Camera-type eye (tissue), 1 donor: ENCODE results near the gene WFDC6. TPM values are rescaled to one million over a fixed set of nuclear protein-coding genes. Genes with fewer than 3 reads are reported as not detected.

Experiments
- total RNA-seq: library from RNA; depleted of rRNA; stranded (reverse); fragments of >200 nt; gene quantifications from one replicate; pipeline ENCODE4 v1.2.3, GENCODE V29; 2014

Gene WFDC6
- total RNA-seq: not detected

DNA sequence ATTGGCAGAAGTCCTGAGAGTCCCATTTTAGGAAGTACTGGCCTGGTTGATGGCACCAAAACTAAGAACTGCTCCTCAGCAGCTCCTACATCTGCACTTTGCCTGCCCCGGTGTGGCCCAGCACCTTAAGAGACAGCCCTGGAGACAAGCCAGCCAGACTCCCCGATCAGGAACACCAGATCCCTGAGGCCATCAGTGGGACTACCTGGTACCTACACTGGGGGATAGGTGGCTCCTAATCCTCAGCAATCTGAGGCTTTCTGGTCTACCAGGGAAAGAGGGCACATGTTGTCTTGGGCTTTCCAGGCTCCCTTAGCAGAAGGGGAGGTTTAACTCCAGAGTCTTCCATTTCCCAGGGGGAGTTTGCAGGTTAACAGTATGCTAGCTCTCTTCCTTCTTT is at the start of gene WFDC6:
Gene WFDC6 (minus strand): TSS at position 101 of the 400 bp plus-strand sequence. CDS start 75 bp downstream, at position 26.

DNA sequence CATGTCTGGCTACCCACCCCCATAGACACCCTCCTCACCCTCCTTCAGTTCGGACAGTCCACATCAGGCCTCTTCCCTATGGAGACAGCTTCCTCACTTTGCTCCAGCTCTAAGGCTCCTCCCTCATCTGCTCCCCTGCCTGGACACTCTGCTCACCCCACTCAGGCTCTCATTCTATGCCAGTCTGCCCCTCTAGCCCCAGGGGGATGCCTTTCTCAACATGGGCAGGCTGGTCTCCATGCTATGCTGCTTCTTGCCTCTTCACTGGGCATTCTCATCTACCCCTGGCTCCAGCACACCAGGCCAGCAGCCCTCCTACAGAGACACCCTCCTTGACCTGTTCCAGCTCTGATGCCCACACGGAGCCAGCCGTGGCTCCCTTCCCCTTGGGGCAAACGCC is 39.9 kb upstream of the WFDC6 start, which contains the start of gene WFDC8:
Gene WFDC8 (minus strand): TSS at position 101 of the 400 bp plus-strand sequence. CDS start 37 bp downstream, at position 64.

DNA sequence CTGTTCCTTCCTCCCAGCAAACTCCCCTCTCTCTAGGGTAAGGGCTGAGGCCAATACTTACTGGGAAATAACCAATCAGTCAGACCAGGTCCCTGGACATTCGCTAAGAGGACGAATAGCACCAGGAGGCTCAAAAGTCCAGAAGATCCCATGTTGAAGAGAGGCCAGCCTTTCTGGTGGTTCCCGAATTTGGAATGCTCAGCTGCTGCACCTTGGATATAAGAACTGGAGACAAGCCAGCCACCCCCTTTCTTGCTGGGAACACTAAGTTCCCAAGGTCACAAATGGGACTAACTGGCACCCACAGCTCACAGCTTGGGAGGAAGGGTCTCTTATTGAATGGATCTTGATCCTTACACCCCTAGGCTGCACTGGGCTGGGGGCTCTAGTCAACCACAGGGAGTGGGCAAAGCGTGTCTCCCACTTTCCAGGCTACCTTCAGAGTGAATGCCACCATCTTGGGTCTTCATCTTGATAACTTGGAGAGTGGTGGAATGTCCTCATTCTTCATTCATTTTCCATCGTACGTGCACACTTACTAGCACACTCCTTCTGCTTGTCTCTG is 8.0 kb upstream of the WFDC6 start, which contains the start of gene EPPIN:
Gene EPPIN (minus strand): TSS at position 196 of the 565 bp plus-strand sequence. CDS start 44 bp downstream, at position 152.

DNA sequence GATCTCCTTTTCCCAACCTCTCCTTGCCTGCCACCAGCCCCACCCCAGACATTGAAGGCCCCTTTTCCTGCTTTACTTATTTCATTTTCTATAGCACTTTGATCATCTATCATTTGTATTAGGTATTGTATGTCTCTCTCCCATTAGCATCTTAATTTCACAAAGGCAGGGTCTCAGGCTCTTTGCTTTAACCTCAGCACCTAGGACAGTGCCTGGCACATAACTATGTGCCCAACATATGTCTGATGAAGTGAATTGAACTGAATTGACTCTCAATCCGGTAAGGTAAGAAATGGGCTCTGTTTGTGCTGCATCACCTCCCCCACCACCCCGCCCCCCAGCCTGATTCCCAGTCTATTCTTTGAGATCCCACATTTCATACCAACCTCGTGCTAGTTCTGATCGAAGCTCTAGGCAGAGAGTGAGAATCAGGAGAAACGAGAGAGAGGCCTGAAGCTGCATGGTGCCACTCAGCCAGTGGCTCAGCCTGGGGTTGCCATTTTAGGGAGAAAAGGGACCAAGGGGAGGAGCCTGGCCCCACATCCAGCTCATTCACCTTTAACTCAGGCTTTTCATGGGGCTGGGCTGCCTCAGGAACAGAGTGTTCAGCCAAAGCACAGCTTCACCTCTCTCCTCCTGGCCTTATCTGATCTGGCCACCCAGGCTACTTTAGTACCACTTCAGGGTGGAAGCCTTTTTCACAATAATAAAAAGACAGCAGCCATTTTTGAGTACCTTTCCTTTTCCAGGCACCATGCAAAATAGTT is 24.0 kb downstream of the WFDC6 start, which contains the start of gene SPINT3:
Gene SPINT3 (minus strand): TSS at position 476 of the 767 bp plus-strand sequence. CDS start 14 bp downstream, at position 462.

Other genes with a start within 250 kb of the WFDC6 start
- gene RBPJL, start 232.6 kb downstream of the WFDC6 start, total RNA-seq: not detected
- gene MATN4, start 231.2 kb downstream of the WFDC6 start, total RNA-seq: 11.4 TPM
- 42.4 TPM for gene SDC4, start 191.1 kb downstream of the WFDC6 start, total RNA-seq
- gene SYS1, start 176.3 kb downstream of the WFDC6 start, total RNA-seq: 32.8 TPM
- gene TP53TG5, start 161.2 kb downstream of the WFDC6 start, total RNA-seq: not detected
- 13.4 TPM for gene DBNDD2, start 131.2 kb downstream of the WFDC6 start, total RNA-seq
- gene PIGT, start 123.3 kb downstream of the WFDC6 start, total RNA-seq: 26.3 TPM
- gene WFDC2, start 69.7 kb downstream of the WFDC6 start, total RNA-seq: 2.4 TPM
- gene SPINT3, start 23.9 kb downstream of the WFDC6 start, total RNA-seq: not detected
- gene EPPIN, start 7.9 kb upstream of the WFDC6 start, total RNA-seq: not detected
- gene WFDC8, start 39.8 kb upstream of the WFDC6 start, total RNA-seq: not detected
- gene WFDC10A, start 90.3 kb upstream of the WFDC6 start, total RNA-seq: not detected
- not detected for gene WFDC9, start 91.8 kb upstream of the WFDC6 start, total RNA-seq
- gene WFDC11, start 130.8 kb upstream of the WFDC6 start, total RNA-seq: not detected
- not detected for gene WFDC13, start 162.6 kb upstream of the WFDC6 start, total RNA-seq
- not detected for gene WFDC10B, start 165.5 kb upstream of the WFDC6 start, total RNA-seq
- gene SPINT4, start 182.9 kb upstream of the WFDC6 start, total RNA-seq: not detected